PC-3 (cell line): ENCODE measurements around the gene RAD1.

ENCODE experiments used
- EZH2phosphoT487 ChIP-seq: fragments of 300-600 bp; sonication (generic); IDR thresholded peaks from 2 replicates; pipeline ENCODE4 v1.6.1; 2018; ENCODE audit warnings: mild to moderate bottlenecking, antibody characterized with exemption, low read length, borderline replicate concordance
- TF ChIP-seq, protein P1 (sequence below): fragments of 300-600 bp; sonication (generic); conservative IDR thresholded peaks from 2 replicates; pipeline ENCODE4 v1.5.1; 2017; ENCODE audit warnings: antibody characterized with exemption, low read depth, mild to moderate bottlenecking, low read length

- no peak for TF ChIP-seq EZH2phosphoT487
- TF ChIP-seq, protein P1, sequence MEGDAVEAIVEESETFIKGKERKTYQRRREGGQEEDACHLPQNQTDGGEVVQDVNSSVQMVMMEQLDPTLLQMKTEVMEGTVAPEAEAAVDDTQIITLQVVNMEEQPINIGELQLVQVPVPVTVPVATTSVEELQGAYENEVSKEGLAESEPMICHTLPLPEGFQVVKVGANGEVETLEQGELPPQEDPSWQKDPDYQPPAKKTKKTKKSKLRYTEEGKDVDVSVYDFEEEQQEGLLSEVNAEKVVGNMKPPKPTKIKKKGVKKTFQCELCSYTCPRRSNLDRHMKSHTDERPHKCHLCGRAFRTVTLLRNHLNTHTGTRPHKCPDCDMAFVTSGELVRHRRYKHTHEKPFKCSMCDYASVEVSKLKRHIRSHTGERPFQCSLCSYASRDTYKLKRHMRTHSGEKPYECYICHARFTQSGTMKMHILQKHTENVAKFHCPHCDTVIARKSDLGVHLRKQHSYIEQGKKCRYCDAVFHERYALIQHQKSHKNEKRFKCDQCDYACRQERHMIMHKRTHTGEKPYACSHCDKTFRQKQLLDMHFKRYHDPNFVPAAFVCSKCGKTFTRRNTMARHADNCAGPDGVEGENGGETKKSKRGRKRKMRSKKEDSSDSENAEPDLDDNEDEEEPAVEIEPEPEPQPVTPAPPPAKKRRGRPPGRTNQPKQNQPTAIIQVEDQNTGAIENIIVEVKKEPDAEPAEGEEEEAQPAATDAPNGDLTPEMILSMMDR, result peak; percentile 77
These were observed 42.8 kb upstream of the RAD1 start for GRCh38 chr5:34957857-34958690.
